ENCODE data around the gene NTNG1.

NTNG1 gene

GRCh38 chr1:107123741-107124140 lies 17.1 kb upstream of the NTNG1 start:
- Histone ChIP-seq H3K4me1 (ENCODE audit: control insufficient read depth in 1 of 2, insufficient read depth in 2 of 2, low read length in 2 of 2) (no peaks in the 10 kb centered on the region), H3K4me3 (ENCODE audit: low read depth in 1 of 2, low read length in 2 of 2) (no peak overlapping the region), H3K27me3 (ENCODE audit: low read depth, low read length) (no peaks in the 10 kb centered on the region), H3K9me3 (ENCODE audit: control insufficient read depth in 1 of 2, low read length in 2 of 2) (no peaks in the 10 kb centered on the region), H3K27ac (ENCODE audit: low read length) (no peak overlapping the region), H3K36me3 (ENCODE audit: control insufficient read depth in 1 of 2, insufficient read depth in 2 of 2, low read length in 2 of 2) (no peaks in the 10 kb centered on the region)

DNA sequence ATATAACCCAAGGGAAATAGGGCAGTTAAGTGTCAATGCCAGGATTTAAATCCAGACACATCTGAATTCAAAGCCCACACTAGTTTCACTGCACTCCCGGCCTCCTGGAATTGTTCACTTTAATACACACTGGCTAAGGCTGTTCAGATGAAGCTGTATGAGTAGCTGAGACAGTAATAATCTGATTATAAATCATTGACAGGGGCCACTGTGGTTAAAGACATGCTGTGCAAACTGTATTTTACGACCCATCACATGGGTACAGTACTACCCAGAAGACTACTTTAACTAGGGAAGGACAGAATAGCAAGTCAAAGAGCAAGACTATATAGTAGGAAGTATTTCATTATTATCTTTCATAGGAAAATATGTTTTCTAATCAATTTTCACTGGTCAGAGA lies 16.1 kb upstream of the NTNG1 start:
- Histone ChIP-seq H3K27ac (ENCODE audit: low read length) (no peak overlapping the region), H3K36me3 (ENCODE audit: control insufficient read depth in 1 of 2, insufficient read depth in 2 of 2, low read length in 2 of 2) (no peaks in the 10 kb centered on the region), H3K4me3 (ENCODE audit: low read depth in 1 of 2, low read length in 2 of 2) (no peak overlapping the region), H3K9me3 (ENCODE audit: control insufficient read depth in 1 of 2, low read length in 2 of 2) (no peaks in the 10 kb centered on the region), H3K4me1 (ENCODE audit: control insufficient read depth in 1 of 2, insufficient read depth in 2 of 2, low read length in 2 of 2) (no peaks in the 10 kb centered on the region), H3K27me3 (ENCODE audit: low read depth, low read length) (no peaks in the 10 kb centered on the region)

- H3K4me3 ChIP-seq (ENCODE audit: low read depth in 1 of 2, low read length in 2 of 2) = no peak overlapping the region
- H3K9me3 ChIP-seq (ENCODE audit: control insufficient read depth in 1 of 2, low read length in 2 of 2) = no peaks in the 10 kb centered on the region
- no peak overlapping the region for H3K27ac ChIP-seq (ENCODE audit: low read length)
- no peaks in the 10 kb centered on the region for H3K27me3 ChIP-seq (ENCODE audit: low read depth, low read length)
- H3K4me1 ChIP-seq (ENCODE audit: control insufficient read depth in 1 of 2, insufficient read depth in 2 of 2, low read length in 2 of 2) = no peaks in the 10 kb centered on the region
- H3K36me3 ChIP-seq (ENCODE audit: control insufficient read depth in 1 of 2, insufficient read depth in 2 of 2, low read length in 2 of 2) = no peaks in the 10 kb centered on the region
Measured at GRCh38 chr1:107132195-107132594, 8.6 kb upstream of the NTNG1 start.

DNA sequence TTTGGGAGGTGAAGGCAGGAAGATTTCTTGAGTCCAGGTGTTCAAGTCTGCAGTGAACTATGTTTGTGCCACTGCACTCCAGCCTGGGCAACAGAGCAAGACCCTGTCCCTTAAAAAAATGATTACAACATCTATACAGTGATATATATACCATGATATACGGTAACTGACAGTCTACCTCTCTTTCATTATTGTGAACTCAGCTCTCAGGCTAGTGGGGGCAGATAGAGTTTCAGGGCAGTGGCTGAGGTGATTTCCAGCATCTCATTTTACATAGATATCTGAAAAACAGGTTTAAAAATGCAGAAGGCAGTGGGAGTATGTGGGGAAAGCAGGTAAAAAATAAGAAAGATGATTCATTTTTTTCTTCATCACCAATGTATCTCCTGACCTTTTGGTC lies 8.1 kb upstream of the NTNG1 start:
- Histone ChIP-seq H3K27me3 (ENCODE audit: low read depth, low read length) (no peaks in the 10 kb centered on the region), H3K4me3 (ENCODE audit: low read depth in 1 of 2, low read length in 2 of 2) (no peak overlapping the region), H3K36me3 (ENCODE audit: control insufficient read depth in 1 of 2, insufficient read depth in 2 of 2, low read length in 2 of 2) (no peaks in the 10 kb centered on the region), H3K27ac (ENCODE audit: low read length) (no peak overlapping the region), H3K9me3 (ENCODE audit: control insufficient read depth in 1 of 2, low read length in 2 of 2) (no peaks in the 10 kb centered on the region), H3K4me1 (ENCODE audit: control insufficient read depth in 1 of 2, insufficient read depth in 2 of 2, low read length in 2 of 2) (no peaks in the 10 kb centered on the region)

GRCh38 chr1:107135463-107135862 lies 5.4 kb upstream of the NTNG1 start:
- no peaks in the 10 kb centered on the region for H3K36me3 ChIP-seq (ENCODE audit: control insufficient read depth in 1 of 2, insufficient read depth in 2 of 2, low read length in 2 of 2)
- peaks cover 0 to 10% of the 10 kb centered on the region in 2 donors for H3K4me1 ChIP-seq (ENCODE audit: control insufficient read depth in 1 of 2, insufficient read depth in 2 of 2, low read length in 2 of 2)
- H3K4me3 ChIP-seq (ENCODE audit: low read depth in 1 of 2, low read length in 2 of 2) = no peak overlapping the region
- H3K9me3 ChIP-seq (ENCODE audit: control insufficient read depth in 1 of 2, low read length in 2 of 2) = no peaks in the 10 kb centered on the region
- H3K27me3 ChIP-seq (ENCODE audit: low read depth, low read length) = no peaks in the 10 kb centered on the region
- no peak overlapping the region for H3K27ac ChIP-seq (ENCODE audit: low read length)

- no peak overlapping the region for H3K27ac ChIP-seq (ENCODE audit: low read length)
- H3K27me3 ChIP-seq (ENCODE audit: low read depth, low read length) = no peaks in the 10 kb centered on the region
- no peak overlapping the region for H3K4me3 ChIP-seq (ENCODE audit: low read depth in 1 of 2, low read length in 2 of 2)
- H3K4me1 ChIP-seq (ENCODE audit: control insufficient read depth in 1 of 2, insufficient read depth in 2 of 2, low read length in 2 of 2) = peaks cover 0 to 16% of the 10 kb centered on the region in 2 donors
- H3K36me3 ChIP-seq (ENCODE audit: control insufficient read depth in 1 of 2, insufficient read depth in 2 of 2, low read length in 2 of 2) = no peaks in the 10 kb centered on the region
- H3K9me3 ChIP-seq (ENCODE audit: control insufficient read depth in 1 of 2, low read length in 2 of 2) = no peaks in the 10 kb centered on the region
Measured at GRCh38 chr1:107138166-107138565, 2.7 kb upstream of the NTNG1 start.

GRCh38 chr1:107138767-107139445 lies 1.9 kb upstream of the NTNG1 start:
- H3K36me3 ChIP-seq (ENCODE audit: control insufficient read depth in 1 of 2, insufficient read depth in 2 of 2, low read length in 2 of 2) = no peaks in the 10 kb centered on the region
- no peaks in the 10 kb centered on the region for H3K27me3 ChIP-seq (ENCODE audit: low read depth, low read length)
- no peak overlapping the region for H3K27ac ChIP-seq (ENCODE audit: low read length)
- H3K4me1 ChIP-seq (ENCODE audit: control insufficient read depth in 1 of 2, insufficient read depth in 2 of 2, low read length in 2 of 2) = peaks cover 0 to 16% of the 10 kb centered on the region in 2 donors
- no peaks in the 10 kb centered on the region for H3K9me3 ChIP-seq (ENCODE audit: control insufficient read depth in 1 of 2, low read length in 2 of 2)
- H3K4me3 ChIP-seq (ENCODE audit: low read depth in 1 of 2, low read length in 2 of 2) = no peak overlapping the region

GRCh38 chr1:107139833-107140702 lies 771 bp upstream of the NTNG1 start:
- H3K36me3 ChIP-seq (ENCODE audit: control insufficient read depth in 1 of 2, insufficient read depth in 2 of 2, low read length in 2 of 2) = no peaks in the 10 kb centered on the region
- H3K4me1 ChIP-seq (ENCODE audit: control insufficient read depth in 1 of 2, insufficient read depth in 2 of 2, low read length in 2 of 2) = peaks cover 0 to 16% of the 10 kb centered on the region in 2 donors
- H3K4me3 ChIP-seq (ENCODE audit: low read depth in 1 of 2, low read length in 2 of 2) = peak overlapping the region; percentile 59 to 77
- H3K27ac ChIP-seq (ENCODE audit: low read length) = no peak overlapping the region
- H3K27me3 ChIP-seq (ENCODE audit: low read depth, low read length) = no peaks in the 10 kb centered on the region
- H3K9me3 ChIP-seq (ENCODE audit: control insufficient read depth in 1 of 2, low read length in 2 of 2) = no peaks in the 10 kb centered on the region

GRCh38 chr1:107141491-107142126 lies 770 bp downstream of the NTNG1 start:
- no peaks in the 10 kb centered on the region for H3K36me3 ChIP-seq (ENCODE audit: control insufficient read depth in 1 of 2, insufficient read depth in 2 of 2, low read length in 2 of 2)
- H3K9me3 ChIP-seq (ENCODE audit: control insufficient read depth in 1 of 2, low read length in 2 of 2) = no peaks in the 10 kb centered on the region
- H3K4me1 ChIP-seq (ENCODE audit: control insufficient read depth in 1 of 2, insufficient read depth in 2 of 2, low read length in 2 of 2) = peaks cover 0 to 16% of the 10 kb centered on the region in 2 donors
- peak overlapping the region; percentile 65 to 85 for H3K4me3 ChIP-seq (ENCODE audit: low read depth in 1 of 2, low read length in 2 of 2)
- no peak overlapping the region for H3K27ac ChIP-seq (ENCODE audit: low read length)
- no peaks in the 10 kb centered on the region for H3K27me3 ChIP-seq (ENCODE audit: low read depth, low read length)

DNA sequence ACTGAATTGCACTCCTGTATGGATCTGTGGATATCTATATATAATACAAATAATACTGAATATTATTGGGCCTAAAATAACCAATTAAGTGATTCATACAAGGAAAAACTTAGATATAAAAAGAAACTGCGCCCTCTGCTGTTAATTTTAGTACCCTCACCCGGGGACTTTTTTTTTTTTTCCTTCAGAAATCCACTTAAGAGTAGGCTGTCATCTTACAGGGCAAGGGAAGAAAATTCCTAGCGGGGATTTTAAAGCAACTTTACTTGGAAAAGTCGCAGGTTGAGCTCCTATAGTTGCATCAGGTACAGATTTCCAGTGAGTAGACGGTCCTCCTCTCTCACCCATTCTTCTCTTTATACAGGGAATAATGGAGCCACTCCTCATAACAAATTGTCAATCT lies 1.3 kb downstream of the NTNG1 start:
- no peaks in the 10 kb centered on the region for H3K36me3 ChIP-seq (ENCODE audit: control insufficient read depth in 1 of 2, insufficient read depth in 2 of 2, low read length in 2 of 2)
- H3K9me3 ChIP-seq (ENCODE audit: control insufficient read depth in 1 of 2, low read length in 2 of 2) = no peaks in the 10 kb centered on the region
- H3K27ac ChIP-seq (ENCODE audit: low read length) = no peak overlapping the region
- no peaks in the 10 kb centered on the region for H3K27me3 ChIP-seq (ENCODE audit: low read depth, low read length)
- H3K4me1 ChIP-seq (ENCODE audit: control insufficient read depth in 1 of 2, insufficient read depth in 2 of 2, low read length in 2 of 2) = peaks cover 0 to 16% of the 10 kb centered on the region in 2 donors
- peak overlapping the region; percentile 65 to 85 for H3K4me3 ChIP-seq (ENCODE audit: low read depth in 1 of 2, low read length in 2 of 2)

DNA sequence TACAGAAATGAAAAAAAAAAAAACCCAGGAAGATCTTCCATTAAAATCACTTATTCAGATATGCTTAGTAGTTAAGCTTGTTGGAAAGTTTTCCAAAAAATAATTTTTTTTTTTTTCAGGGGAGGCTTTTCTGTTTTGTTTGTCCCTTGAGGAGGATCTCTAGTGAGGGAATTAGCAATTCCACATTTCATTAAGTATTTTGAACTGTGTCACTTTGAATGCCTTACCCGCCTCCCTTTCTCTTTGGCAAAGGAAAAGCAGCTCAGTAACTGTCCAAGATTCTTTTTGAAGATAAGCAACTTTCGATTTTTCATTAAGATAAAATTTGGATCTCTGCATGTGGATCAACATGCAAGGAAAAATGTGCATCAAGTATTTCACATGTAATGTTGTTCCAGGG lies 1.8 kb downstream of the NTNG1 start:
- H3K27me3 ChIP-seq (ENCODE audit: low read depth, low read length) = no peaks in the 10 kb centered on the region
- H3K36me3 ChIP-seq (ENCODE audit: control insufficient read depth in 1 of 2, insufficient read depth in 2 of 2, low read length in 2 of 2) = no peaks in the 10 kb centered on the region
- H3K4me3 ChIP-seq (ENCODE audit: low read depth in 1 of 2, low read length in 2 of 2) = no peak overlapping the region
- H3K27ac ChIP-seq (ENCODE audit: low read length) = no peak overlapping the region
- peaks cover 0 to 16% of the 10 kb centered on the region in 2 donors for H3K4me1 ChIP-seq (ENCODE audit: control insufficient read depth in 1 of 2, insufficient read depth in 2 of 2, low read length in 2 of 2)
- no peaks in the 10 kb centered on the region for H3K9me3 ChIP-seq (ENCODE audit: control insufficient read depth in 1 of 2, low read length in 2 of 2)
